Brain microvascular endothelial cell (primary cell): Measurements from ENCODE around the gene PATJ.

Experiments
- DNase-seq: peaks from one replicate; pipeline ENCODE4 v3.0.0-alpha.2; 2020
- H3K27ac ChIP-seq: fragments of 250-450 bp; sonication (Bioruptor Pico); 2 replicates; pipeline ENCODE4 v1.5.1; 2020; ENCODE audit warnings: mild to moderate bottlenecking, moderate library complexity
- H3K27me3 ChIP-seq: fragments of 250-450 bp; sonication (Bioruptor Pico); replicated peaks from 2 replicates; pipeline ENCODE4 v1.5.1; 2020; ENCODE audit warnings: mild to moderate bottlenecking
- H3K36me3 ChIP-seq: fragments of 250-450 bp; sonication (Bioruptor Pico); replicated peaks from 2 replicates; pipeline ENCODE4 v1.5.1; 2020; ENCODE audit warnings: mild to moderate bottlenecking
- H3K4me3 ChIP-seq: 2 replicates; pipeline ENCODE4 v1.5.1; 2011; ENCODE audit warnings: low read depth, mild to moderate bottlenecking, control low read depth, low read length, moderate library complexity
- in situ Hi-C: cut with HindIII; loops from 2 replicates; pipeline ENCODE4 v1.10.0; 2017; ENCODE audit warnings: low sequenced_read_pairs, low pct_ligation_motif_present
- TF ChIP-seq, protein P1 (sequence below): IDR thresholded peaks from 2 replicates; pipeline ENCODE4 v1.5.1; 2011; ENCODE audit warnings: low read depth, mild to moderate bottlenecking, moderate library complexity, low read length, control low read depth, inconsistent platforms; ENCODE audit errors: missing control alignments

PATJ gene

DNA sequence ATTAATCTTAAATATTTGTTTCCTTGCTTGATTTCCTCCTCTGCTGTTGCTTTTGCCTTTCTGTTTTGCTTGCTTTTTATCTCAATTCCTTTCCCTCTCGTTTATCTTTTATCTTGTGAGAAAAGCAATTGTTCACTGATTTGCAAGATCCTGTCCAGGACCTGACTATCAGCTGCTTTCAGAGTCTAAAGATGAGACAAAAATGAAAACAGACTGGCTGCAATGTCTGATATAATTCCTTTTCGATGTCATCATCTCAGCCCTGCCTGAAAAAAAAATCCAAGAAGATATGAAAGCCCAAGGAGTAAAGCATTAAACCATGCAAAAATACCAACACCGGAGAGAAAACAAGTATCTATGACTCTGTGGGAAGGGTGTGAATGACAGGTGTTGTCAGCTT is 225.5 kb downstream of the PATJ start:
- in situ Hi-C loops = no loop called here
- no peaks in the 10 kb centered on the region for H3K36me3 ChIP-seq
- no peaks in the 10 kb centered on the region for H3K27me3 ChIP-seq
- H3K27ac ChIP-seq = peak overlapping the region; percentile 29
- TF ChIP-seq, protein P1, sequence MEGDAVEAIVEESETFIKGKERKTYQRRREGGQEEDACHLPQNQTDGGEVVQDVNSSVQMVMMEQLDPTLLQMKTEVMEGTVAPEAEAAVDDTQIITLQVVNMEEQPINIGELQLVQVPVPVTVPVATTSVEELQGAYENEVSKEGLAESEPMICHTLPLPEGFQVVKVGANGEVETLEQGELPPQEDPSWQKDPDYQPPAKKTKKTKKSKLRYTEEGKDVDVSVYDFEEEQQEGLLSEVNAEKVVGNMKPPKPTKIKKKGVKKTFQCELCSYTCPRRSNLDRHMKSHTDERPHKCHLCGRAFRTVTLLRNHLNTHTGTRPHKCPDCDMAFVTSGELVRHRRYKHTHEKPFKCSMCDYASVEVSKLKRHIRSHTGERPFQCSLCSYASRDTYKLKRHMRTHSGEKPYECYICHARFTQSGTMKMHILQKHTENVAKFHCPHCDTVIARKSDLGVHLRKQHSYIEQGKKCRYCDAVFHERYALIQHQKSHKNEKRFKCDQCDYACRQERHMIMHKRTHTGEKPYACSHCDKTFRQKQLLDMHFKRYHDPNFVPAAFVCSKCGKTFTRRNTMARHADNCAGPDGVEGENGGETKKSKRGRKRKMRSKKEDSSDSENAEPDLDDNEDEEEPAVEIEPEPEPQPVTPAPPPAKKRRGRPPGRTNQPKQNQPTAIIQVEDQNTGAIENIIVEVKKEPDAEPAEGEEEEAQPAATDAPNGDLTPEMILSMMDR = no peak
- no peak overlapping the region for H3K4me3 ChIP-seq
- DNase-seq = peak; percentile 59

- no peaks in the 10 kb centered on the region for H3K36me3 ChIP-seq
- no peak overlapping the region for H3K4me3 ChIP-seq
- DNase-seq = no peak
- in situ Hi-C loops = no loop called here
- TF ChIP-seq, protein P1 = no peak
- no peak overlapping the region for H3K27ac ChIP-seq
- no peaks in the 10 kb centered on the region for H3K27me3 ChIP-seq
These were observed 226.6 kb downstream of the PATJ start for GRCh38 chr1:61968869-61969268.

DNA sequence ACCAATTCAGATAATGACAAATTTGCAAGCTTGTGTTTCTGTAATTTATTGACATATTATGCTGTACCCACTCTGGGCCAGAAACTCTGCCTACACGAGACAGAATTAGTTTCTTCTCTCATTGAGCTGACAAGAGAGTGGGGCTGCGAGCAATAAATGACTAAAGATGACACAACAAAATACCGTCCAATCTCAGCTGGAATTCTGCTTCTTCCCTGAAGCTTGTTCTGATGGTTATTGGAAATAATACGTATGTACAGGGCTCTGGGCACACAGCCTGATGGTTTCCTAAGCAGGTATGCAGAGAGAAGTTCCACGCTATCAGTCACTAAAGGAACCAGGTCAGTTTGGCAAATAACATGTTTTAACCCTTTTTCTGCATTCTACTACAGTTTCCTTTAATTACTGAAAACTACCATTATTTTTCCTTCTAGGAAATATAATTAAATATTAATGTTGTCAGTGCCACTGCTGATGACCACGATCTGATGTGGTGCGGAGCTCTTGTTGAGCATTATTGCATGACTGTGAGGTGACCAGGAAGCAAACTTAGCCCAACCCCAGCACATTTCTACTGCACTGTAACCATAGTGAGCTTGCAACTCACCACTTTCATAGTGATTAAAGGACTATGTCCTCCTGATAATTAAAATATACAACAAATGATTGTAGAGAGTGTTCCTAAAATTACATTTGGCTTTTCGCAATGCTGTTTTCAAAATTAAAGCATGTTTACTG is 231.0 kb downstream of the PATJ start:
- Histone ChIP-seq H3K27me3 (no peaks in the 10 kb centered on the region), H3K36me3 (no peaks in the 10 kb centered on the region), H3K27ac (no peak overlapping the region), H3K4me3 (no peak overlapping the region)
- DNase-seq = no peak
- TF ChIP-seq, protein P1 = no peak
- in situ Hi-C loops = no loop called here

GRCh38 chr1:61975638-61976037 is 233.4 kb downstream of the PATJ start:
- TF ChIP-seq, protein P1 = no peak
- DNase-seq = no peak
- Histone ChIP-seq H3K36me3 (no peaks in the 10 kb centered on the region), H3K4me3 (no peak overlapping the region), H3K27me3 (no peaks in the 10 kb centered on the region), H3K27ac (no peak overlapping the region)
- in situ Hi-C loops = no loop called here

- no peak overlapping the region for H3K27ac ChIP-seq
- H3K36me3 ChIP-seq = no peaks in the 10 kb centered on the region
- no peaks in the 10 kb centered on the region for H3K27me3 ChIP-seq
- in situ Hi-C loops = no loop called here
- DNase-seq = no peak
- H3K4me3 ChIP-seq = no peak overlapping the region
- TF ChIP-seq, protein P1 = no peak
These were observed 234.3 kb downstream of the PATJ start for GRCh38 chr1:61976566-61976965.

DNA sequence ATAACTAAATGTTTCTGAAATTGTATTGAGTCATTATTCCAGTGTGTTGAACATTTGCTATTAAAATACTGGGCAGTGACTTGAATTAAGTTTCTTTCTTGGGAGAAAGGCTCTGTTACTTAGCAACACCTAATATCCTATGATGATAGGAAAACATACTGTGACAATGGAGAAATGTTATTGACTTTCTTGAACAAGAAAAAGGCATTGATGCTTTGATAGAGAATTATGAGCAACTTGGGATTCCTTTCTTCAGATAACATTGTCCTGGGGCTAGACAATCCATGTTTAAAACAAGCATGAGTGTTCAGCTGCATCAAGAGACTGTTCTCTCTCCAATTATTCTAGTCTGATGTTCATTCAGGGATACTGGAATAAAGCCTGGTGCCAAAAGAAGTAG is 236.5 kb downstream of the PATJ start:
- H3K4me3 ChIP-seq = no peak overlapping the region
- H3K36me3 ChIP-seq = no peaks in the 10 kb centered on the region
- in situ Hi-C loops = no loop called here
- DNase-seq = no peak
- no peak overlapping the region for H3K27ac ChIP-seq
- TF ChIP-seq, protein P1 = no peak
- H3K27me3 ChIP-seq = no peaks in the 10 kb centered on the region
